GM06990 (cell line): ENCODE results near the gene CABP1.

ENCODE experiments used
- DNase-seq: peaks from one replicate; pipeline ENCODE4 v3.0.0-alpha.2; 2011; ENCODE audit not compliant: insufficient read length; ENCODE audit errors: extremely low read depth
- H3K27me3 ChIP-seq: replicated peaks from 2 replicates; pipeline ENCODE4 v1.6.0; 2011; ENCODE audit warnings: low read length; ENCODE audit not compliant: control insufficient read depth, insufficient read depth
- H3K36me3 ChIP-seq: 2 replicates; pipeline ENCODE4 v1.5.1; 2011; ENCODE audit warnings: low read length; ENCODE audit not compliant: control insufficient read depth, insufficient read depth
- H3K4me3 ChIP-seq: replicated peaks from 2 replicates; pipeline ENCODE4 v1.5.1; 2011; ENCODE audit warnings: low read depth, mild to moderate bottlenecking, control low read depth, low read length
- CTCF ChIP-seq: IDR thresholded peaks from 2 replicates; pipeline ENCODE4 v1.5.1; 2011; ENCODE audit warnings: low read length, control low read depth, mild to moderate bottlenecking, inconsistent platforms; ENCODE audit not compliant: insufficient read depth, poor library complexity, severe bottlenecking

Gene CABP1

GRCh38 chr12:120631097-120631496 is 9.3 kb upstream of the CABP1 start:
- Histone ChIP-seq H3K36me3 (no peaks in the 10 kb centered on the region), H3K4me3 (no peak overlapping the region), H3K27me3 (no peaks in the 10 kb centered on the region)
- no peak for DNase-seq
- TF ChIP-seq CTCF = no peak

GRCh38 chr12:120640861-120641833 is 721 bp downstream of the CABP1 start:
- Histone ChIP-seq H3K36me3 (no peaks in the 10 kb centered on the region), H3K4me3 (peak overlapping the region; percentile 32; the same call in 1 of the 2 replicates), H3K27me3 (peaks cover 1% of the 10 kb centered on the region; the same call in 1 of the 2 replicates)
- DNase-seq = peak; percentile 49
- peak; percentile 8 for TF ChIP-seq CTCF

- no peak for DNase-seq
- peaks cover 1% of the 10 kb centered on the region; the same call in 1 of the 2 replicates for H3K27me3 ChIP-seq
Measured at GRCh38 chr12:120642121-120642520, 1.7 kb downstream of the CABP1 start.

GRCh38 chr12:120642826-120643225 is 2.4 kb downstream of the CABP1 start:
- no peak for DNase-seq
- peaks cover 1% of the 10 kb centered on the region; the same call in 1 of the 2 replicates for H3K27me3 ChIP-seq
- H3K36me3 ChIP-seq = no peaks in the 10 kb centered on the region
- H3K4me3 ChIP-seq = no peak overlapping the region
- no peak for TF ChIP-seq CTCF

More at GRCh38 chr12:120642121-120642520, 1.7 kb downstream of the CABP1 start:
- Histone ChIP-seq H3K36me3 (no peaks in the 10 kb centered on the region), H3K4me3 (no peak overlapping the region)
- no peak for TF ChIP-seq CTCF

GRCh38 chr12:120643574-120643973 is 3.1 kb downstream of the CABP1 start:
- no peaks in the 10 kb centered on the region for H3K36me3 ChIP-seq
- H3K27me3 ChIP-seq = peaks cover 1% of the 10 kb centered on the region; the same call in 1 of the 2 replicates
- no peak for DNase-seq
- TF ChIP-seq CTCF = no peak
- H3K4me3 ChIP-seq = no peak overlapping the region
